ENCODE data around the gene MRPL37. TPM values are rescaled to one million over a fixed set of nuclear protein-coding genes. Genes with fewer than 3 reads are reported as not detected.

The MRPL37 gene
- polyA plus RNA-seq, 2 of the 4 experiments (the other 2 are of a cell fraction): 16.2 to 68.9 TPM

- WGBS (ENCODE audit: missing lambda C conversion rate): 94% methylated on average over 10 of the region's 10 CpGs
- ChIA-PET CTCF (no interaction called here), POLR2A (no interaction called here)
- DNase-seq (ENCODE audit: low read depth in 1 of 2, low spot score in 1 of 2) (no peak), FAIRE-seq (no peak), ATAC-seq (no peak)
- TF ChIP-seq CHD2 (IDR thresholded peaks at IDR 0.05; ENCODE audit: low read length, partially characterized antibody) (no peak), CTCF (IDR thresholded peaks at IDR 0.05) (no peak), EHF (CRISPR knock-in tag; IDR thresholded peaks at IDR 0.05) (no peak), NPAS2 (CRISPR knock-in tag; IDR thresholded peaks at IDR 0.05; ENCODE audit: borderline replicate concordance) (no peak), ZC3H11A (IDR thresholded peaks at IDR 0.05) (no peak), RAD21 (conservative IDR thresholded peaks at IDR 0.05 in 1 of 2, IDR thresholded peaks at IDR 0.05 in 1 of 2) (no peak), USF2 (IDR thresholded peaks at IDR 0.05) (no peak), CBX2 (IDR thresholded peaks at IDR 0.05; ENCODE audit: borderline replicate concordance, low read depth) (no peak), CEBPB (IDR thresholded peaks at IDR 0.05) (no peak), HES2 (IDR thresholded peaks at IDR 0.05) (no peak), EP300 (IDR thresholded peaks at IDR 0.05) (no peak)
- TF ChIP-seq, protein P1, sequence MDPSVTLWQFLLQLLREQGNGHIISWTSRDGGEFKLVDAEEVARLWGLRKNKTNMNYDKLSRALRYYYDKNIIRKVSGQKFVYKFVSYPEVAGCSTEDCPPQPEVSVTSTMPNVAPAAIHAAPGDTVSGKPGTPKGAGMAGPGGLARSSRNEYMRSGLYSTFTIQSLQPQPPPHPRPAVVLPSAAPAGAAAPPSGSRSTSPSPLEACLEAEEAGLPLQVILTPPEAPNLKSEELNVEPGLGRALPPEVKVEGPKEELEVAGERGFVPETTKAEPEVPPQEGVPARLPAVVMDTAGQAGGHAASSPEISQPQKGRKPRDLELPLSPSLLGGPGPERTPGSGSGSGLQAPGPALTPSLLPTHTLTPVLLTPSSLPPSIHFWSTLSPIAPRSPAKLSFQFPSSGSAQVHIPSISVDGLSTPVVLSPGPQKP (IDR thresholded peaks at IDR 0.05; ENCODE audit: low read depth, low read length): no peak
- no peak overlapping the region for H3K27ac ChIP-seq
- no peak overlapping the region for H3K4me3 ChIP-seq
- H3K4me2 ChIP-seq: no peak overlapping the region
- no peaks in the 10 kb centered on the region for H3K4me1 ChIP-seq
- no peaks in the 10 kb centered on the region for H3K9me3 ChIP-seq
Measured at GRCh38 chr1:54237586-54237985, 37.6 kb downstream of the MRPL37 start.

GRCh38 chr1:54238353-54239034 is 38.5 kb downstream of the MRPL37 start:
- TF ChIP-seq CEBPB (IDR thresholded peaks at IDR 0.05): no peak
- TF ChIP-seq CTCF (IDR thresholded peaks at IDR 0.05): no peak
- TF ChIP-seq ZFP36 (IDR thresholded peaks at IDR 0.05; ENCODE audit: borderline replicate concordance, partially characterized antibody): no peak
- no peak for TF ChIP-seq BCL3 (IDR thresholded peaks at IDR 0.05)
- TF ChIP-seq CHD4 (IDR thresholded peaks at IDR 0.05; ENCODE audit: borderline replicate concordance): no peak
- TF ChIP-seq NFE2L2 (conservative IDR thresholded peaks at IDR 0.05; ENCODE audit: low read length): no peak
- TF ChIP-seq ZNF302 (CRISPR knock-in tag; IDR thresholded peaks at IDR 0.05): no peak
- Histone ChIP-seq H3K9me3 (no peaks in the 10 kb centered on the region), H3K4me1 (no peaks in the 10 kb centered on the region), H3K4me3 (no peak overlapping the region), H3K4me2 (no peak overlapping the region), H3K27ac (no peak overlapping the region)
- CTCF ChIA-PET: no interaction called here
- POLR2A ChIA-PET: no interaction called here
- ATAC-seq: no peak
- WGBS (ENCODE audit: missing lambda C conversion rate): 82% methylated on average over 6 of the region's 12 CpGs
- FAIRE-seq: no peak
- DNase-seq (ENCODE audit: low read depth in 1 of 2, low spot score in 1 of 2): no peak
